ENCODE measurements around the gene SEC31B. TPM values are rescaled to one million over a fixed set of nuclear protein-coding genes. Genes with fewer than 3 reads are reported as not detected.

SEC31B gene
- total and polyA plus RNA-seq, 2 of the 8 experiments (the other 6 are each of a cell fraction or from before 2014, with no cell fraction given) = 4.1 to 5.3 TPM

DNA sequence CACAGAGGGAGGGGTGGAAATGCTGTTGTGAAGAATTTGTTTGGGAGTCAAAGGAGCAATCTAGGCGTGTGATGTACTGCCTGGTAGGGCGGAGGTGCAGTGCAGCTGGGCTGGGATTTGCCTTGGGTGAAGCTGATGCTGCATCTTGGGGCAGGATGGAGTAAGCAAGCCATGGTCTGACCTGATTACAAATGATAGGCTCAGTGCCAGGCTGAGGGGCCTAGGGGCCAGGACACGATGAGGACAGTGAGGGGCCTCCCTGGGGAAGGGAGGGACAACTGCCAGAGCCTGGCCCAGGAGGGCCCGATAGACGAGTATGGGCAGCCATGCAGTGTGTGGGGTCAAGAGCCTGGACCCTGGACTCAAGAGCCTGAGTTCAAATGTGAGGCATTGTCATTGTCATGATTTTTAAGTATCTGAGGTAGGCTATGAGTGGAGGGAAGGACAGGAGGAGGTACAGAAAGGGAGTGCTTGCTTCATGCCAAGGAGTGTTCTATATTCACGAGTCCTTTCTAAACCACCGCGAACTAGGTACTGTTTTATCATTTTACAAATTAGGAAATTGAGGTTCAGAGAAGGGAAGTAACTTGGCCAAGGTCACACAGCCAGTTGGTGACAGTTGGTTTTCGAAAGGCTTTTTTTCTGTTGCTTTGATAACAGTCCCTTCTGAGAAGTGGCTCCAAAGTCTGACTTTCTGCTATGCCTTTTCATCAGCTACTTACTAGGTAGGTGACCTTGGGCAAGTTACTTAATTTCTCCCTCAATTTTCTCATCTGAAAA, 45.7 kb upstream of the SEC31B start (continued):
- TF ChIP-seq CTCF (IDR thresholded peaks at IDR 0.05; ENCODE audit: control extremely low read depth in 1 of 3, insufficient read depth in 1 of 3, low read depth in 1 of 3, low read length in 3 of 3) (no peak), RAD21 (IDR thresholded peaks at IDR 0.05 in 1 of 2, conservative IDR thresholded peaks at IDR 0.05 in 1 of 2; ENCODE audit: low read depth in 2 of 2, low read length in 2 of 2) (no peak), CTBP2 (IDR thresholded peaks at IDR 0.05; ENCODE audit: borderline replicate concordance, insufficient read depth, insufficient read length, low read length) (no peak), SAP30 (IDR thresholded peaks at IDR 0.05; ENCODE audit: insufficient read depth, insufficient replicate concordance, low read length) (no peak)

All from H1 (cell line).